Endothelial cell of umbilical vein (primary cell): ENCODE data around the gene MATCAP1. TPM values are rescaled to one million over a fixed set of nuclear protein-coding genes. Genes with fewer than 3 reads are reported as not detected.

ENCODE experiments used
- BruUV-seq: library from RNA; stranded (reverse); fragments of 400-500 nt; replicated peaks from 2 replicates; lab custom pipeline; 2021; lab: Mats Ljungman, UMichigan
- CTCF ChIA-PET: fragments of 300-600, 350-600 bp; sonication (Branson Sonifier 250); formaldehyde crosslinking; loops from one replicate; lab custom pipeline; 2021; ENCODE audit warnings: antibody characterized with exemption, inconsistent platforms; lab: Charles Lee
- POLR2A ChIA-PET: fragments of 300-600, 350-600 bp; sonication (Branson Sonifier 250); formaldehyde crosslinking; loops from one replicate; lab custom pipeline; 2021; ENCODE audit warnings: antibody characterized with exemption, inconsistent platforms; lab: Charles Lee
- DNase-seq: peaks from one replicate; pipeline ENCODE4 v3.0.0-alpha.2; 2011; ENCODE audit warnings: low read depth, low spot score
- FAIRE-seq: peaks from 2 replicates; lab custom pipeline; 2011; peaks lifted over from hg19 to GRCh38; lab: Jason Lieb, UNC
- H2AFZ ChIP-seq: 2 replicates; pipeline ENCODE4 v1.6.0; 2012; ENCODE audit warnings: low read depth, low read length, control low read depth, inconsistent platforms
- H3K27ac ChIP-seq: 2 replicates; pipeline ENCODE4 v1.5.1; 2011; ENCODE audit warnings: low read depth, mild to moderate bottlenecking, control low read depth, low read length, moderate library complexity; ENCODE audit not compliant: insufficient read depth
- H3K27me3 ChIP-seq, 2 experiments: 2 replicates each; pipeline versions ENCODE4 v1.6.0 to v1.6.1; 2011; ENCODE audit warnings: low read length in 2 of 2, mixed read lengths in 1 of 2; ENCODE audit not compliant: control insufficient read depth in 2 of 2, insufficient read depth in 2 of 2
- H3K36me3 ChIP-seq, 2 experiments: 2 replicates in 1 of 2; 3 replicates in 1 of 2; pipeline ENCODE4 v1.5.1; 2011; ENCODE audit warnings: low read length in 2 of 2, mild to moderate bottlenecking in 1 of 2, moderate library complexity in 1 of 2; ENCODE audit not compliant: control insufficient read depth in 2 of 2, insufficient read depth in 2 of 2; ENCODE audit errors: extremely low read depth in 1 of 2
- H3K4me1 ChIP-seq: 3 replicates; pipeline ENCODE4 v1.5.1; 2011; ENCODE audit warnings: mild to moderate bottlenecking, low read length; ENCODE audit not compliant: control insufficient read depth, insufficient read depth; ENCODE audit errors: extremely low read depth
- H3K4me2 ChIP-seq: 2 replicates; pipeline ENCODE4 v1.6.1; 2011; ENCODE audit warnings: low read length, control low read depth, mixed read lengths; ENCODE audit not compliant: insufficient read depth
- H3K4me3 ChIP-seq, 3 experiments: fragments of 200-600 bp in 1 of 3; sonication (generic), shearing (Covaris generic) in 1 of 3; replicated peaks in 1 of 3; 2 replicates each; pipeline ENCODE4 v1.5.1; 2011 to 2016; ENCODE audit warnings: control low read depth in 3 of 3, low read length in 3 of 3, mild to moderate bottlenecking in 2 of 3, inconsistent platforms in 1 of 3, low read depth in 1 of 3, moderate library complexity in 1 of 3; ENCODE audit not compliant: insufficient read depth in 1 of 3
- H3K79me2 ChIP-seq: 2 replicates; pipeline ENCODE4 v1.6.0; 2012; ENCODE audit warnings: low read length, inconsistent platforms; ENCODE audit not compliant: control insufficient read depth, insufficient read depth
- H3K9ac ChIP-seq: replicated peaks from 2 replicates; pipeline ENCODE3; 2011; ENCODE audit warnings: low read length, control low read depth; ENCODE audit not compliant: insufficient read depth; ENCODE audit errors: extremely low read depth
- H3K9me1 ChIP-seq: replicated peaks from 3 replicates; pipeline ENCODE4 v1.6.0; 2011; ENCODE audit warnings: mild to moderate bottlenecking, low read length; ENCODE audit not compliant: control insufficient read depth, insufficient read depth; ENCODE audit errors: extremely low read depth
- H3K9me3 ChIP-seq: replicated peaks from 2 replicates; pipeline ENCODE4 v1.5.1; 2012; ENCODE audit warnings: low read length, inconsistent platforms; ENCODE audit not compliant: control insufficient read depth, insufficient read depth
- H4K20me1 ChIP-seq: replicated peaks from 2 replicates; pipeline ENCODE3; 2011; ENCODE audit warnings: mild to moderate bottlenecking, low read length; ENCODE audit not compliant: control insufficient read depth, insufficient read depth; ENCODE audit errors: extremely low read depth
- EZH2 ChIP-seq: IDR thresholded peaks from 2 replicates; pipeline ENCODE4 v1.6.1; 2012; ENCODE audit warnings: borderline replicate concordance, low read depth, mild to moderate bottlenecking, moderate library complexity, low read length, inconsistent platforms; ENCODE audit not compliant: severe bottlenecking
- FOS ChIP-seq: IDR thresholded peaks from 2 replicates; pipeline ENCODE4 v1.6.1; 2011; ENCODE audit warnings: mild to moderate bottlenecking, low read length, moderate library complexity, borderline replicate concordance; ENCODE audit not compliant: insufficient read depth
- GATA2 ChIP-seq: IDR thresholded peaks from 2 replicates; pipeline ENCODE4 v1.7.0; 2011; ENCODE audit warnings: low read depth, mild to moderate bottlenecking, moderate library complexity, mixed read lengths, low read length; ENCODE audit not compliant: insufficient read length, insufficient read depth
- JUN ChIP-seq: IDR thresholded peaks from 2 replicates; pipeline ENCODE4 v1.6.1; 2011; ENCODE audit warnings: borderline replicate concordance, low read depth; ENCODE audit not compliant: insufficient read length, insufficient read depth
- MYC ChIP-seq: IDR thresholded peaks from one replicate; pipeline ENCODE4 v1.6.1; 2011; ENCODE audit warnings: mild to moderate bottlenecking, low read depth, low read length
- POLR2A ChIP-seq: IDR thresholded peaks from 2 replicates; pipeline ENCODE4 v1.6.1; 2012; ENCODE audit warnings: low read depth, mild to moderate bottlenecking, control low read depth, low read length
- POLR2AphosphoS5 ChIP-seq: IDR thresholded peaks from 2 replicates; pipeline ENCODE4 v1.6.1; 2012; ENCODE audit warnings: low read depth, mild to moderate bottlenecking, control low read depth, low read length, moderate library complexity; ENCODE audit not compliant: insufficient read depth
- dilution Hi-C: fragments of 300-500 bp; cut with MboI; formaldehyde crosslinking; loops from one replicate; pipeline ENCODE4 v1.15.0; 2019; ENCODE audit warnings: low sequenced_read_pairs; ENCODE audit not compliant: extremely low pct_ligation_motif_present
- intact Hi-C: fragments of 100-400 bp; cut with micrococcal nuclease; formaldehyde crosslinking; loops from one replicate; pipeline ENCODE4 v1.10.0; 2022
- polyA plus RNA-seq, 4 experiments: library from polyadenylated mRNA; depleted of rRNA in 3 of 4; stranded (reverse) in 3 of 4; unstranded in 1 of 4; fragments of >200 nt; gene quantifications; 2 replicates each; pipeline versions ENCODE4 v1.2.1 to v1.2.3, GENCODE V29; 2011 to 2012; ENCODE audit warnings: missing spikeins in 1 of 4
- total RNA-seq: library from RNA; stranded (reverse); gene quantifications from 2 replicates; pipeline ENCODE4 v1.2.3, GENCODE V29; 2021
- TF ChIP-seq, protein P1 (sequence below): IDR thresholded peaks from 2 replicates; pipeline ENCODE4 v1.6.1; 2011; ENCODE audit not compliant: insufficient read depth, insufficient read length
- TF ChIP-seq, protein P2 (sequence below), 2 donors: IDR thresholded peaks; 1 replicate in 1 of 2; 2 replicates in 1 of 2; pipeline ENCODE4 v1.5.1; 2011; ENCODE audit warnings: low read length in 2 of 2, mild to moderate bottlenecking in 2 of 2, moderate library complexity in 2 of 2, control low read depth in 1 of 2, inconsistent platforms in 1 of 2, low read depth in 1 of 2; ENCODE audit not compliant: insufficient read depth in 1 of 2; ENCODE audit errors: extremely low read depth in 1 of 2

MATCAP1 gene
- total and polyA plus RNA-seq, 2 donors (not counting 3 experiments of a cell fraction or from before 2014, with no cell fraction given), result 44.5 to 53.3 TPM

DNA sequence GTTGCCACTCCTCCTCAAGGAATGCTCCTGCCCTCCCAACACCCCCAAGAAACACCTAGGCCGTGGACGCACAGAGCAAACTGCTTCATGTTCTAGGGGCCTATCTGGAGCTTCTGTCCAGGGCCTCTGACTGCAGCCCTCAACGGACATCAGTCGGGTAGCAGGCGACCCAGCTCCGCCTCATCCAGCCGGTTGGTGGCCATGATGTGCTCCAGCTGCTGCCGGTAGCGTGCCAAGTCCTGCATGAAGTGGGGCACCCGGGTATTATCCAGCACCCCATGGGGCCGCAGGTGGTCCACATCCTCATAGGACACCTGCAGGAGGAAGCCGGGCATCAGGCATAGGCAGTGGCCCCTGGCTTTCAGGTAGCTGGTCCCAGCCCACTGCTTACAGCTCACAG, 7.1 kb downstream of the MATCAP1 start:
- BruUV-seq, result no TSS peak
- Histone ChIP-seq H3K36me3 (no peaks in the 10 kb centered on the region), H3K27ac (no peak overlapping the region), H3K9me1 (no peaks in the 10 kb centered on the region), H2AFZ (no peak overlapping the region), H3K4me3 (no peak overlapping the region), H3K27me3 (no peaks in the 10 kb centered on the region), H4K20me1 (no peaks in the 10 kb centered on the region), H3K4me2 (no peak overlapping the region), H3K9ac (no peak overlapping the region), H3K79me2 (no peaks in the 10 kb centered on the region), H3K4me1 (peaks cover 23% of the 10 kb centered on the region), H3K9me3 (no peaks in the 10 kb centered on the region)
- CTCF ChIA-PET, result interaction anchor here (1.0 to 1.9 kb wide), 4 partner anchors 9 to 223 kb away, joined by 3 to 9 read pairs (median 4); no protein-coding TSS in a partner anchor
- FAIRE-seq (no peak), DNase-seq (no peak)
- POLR2A ChIA-PET, result no interaction called here
- TF ChIP-seq POLR2A, result no peak
- no peak for TF ChIP-seq GATA2
- TF ChIP-seq POLR2AphosphoS5, result no peak
- no peak for TF ChIP-seq JUN
- TF ChIP-seq EZH2, result no peak
- TF ChIP-seq, protein P1, sequence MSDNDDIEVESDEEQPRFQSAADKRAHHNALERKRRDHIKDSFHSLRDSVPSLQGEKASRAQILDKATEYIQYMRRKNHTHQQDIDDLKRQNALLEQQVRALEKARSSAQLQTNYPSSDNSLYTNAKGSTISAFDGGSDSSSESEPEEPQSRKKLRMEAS, result no peak
- TF ChIP-seq FOS, result no peak
- TF ChIP-seq, protein P2, sequence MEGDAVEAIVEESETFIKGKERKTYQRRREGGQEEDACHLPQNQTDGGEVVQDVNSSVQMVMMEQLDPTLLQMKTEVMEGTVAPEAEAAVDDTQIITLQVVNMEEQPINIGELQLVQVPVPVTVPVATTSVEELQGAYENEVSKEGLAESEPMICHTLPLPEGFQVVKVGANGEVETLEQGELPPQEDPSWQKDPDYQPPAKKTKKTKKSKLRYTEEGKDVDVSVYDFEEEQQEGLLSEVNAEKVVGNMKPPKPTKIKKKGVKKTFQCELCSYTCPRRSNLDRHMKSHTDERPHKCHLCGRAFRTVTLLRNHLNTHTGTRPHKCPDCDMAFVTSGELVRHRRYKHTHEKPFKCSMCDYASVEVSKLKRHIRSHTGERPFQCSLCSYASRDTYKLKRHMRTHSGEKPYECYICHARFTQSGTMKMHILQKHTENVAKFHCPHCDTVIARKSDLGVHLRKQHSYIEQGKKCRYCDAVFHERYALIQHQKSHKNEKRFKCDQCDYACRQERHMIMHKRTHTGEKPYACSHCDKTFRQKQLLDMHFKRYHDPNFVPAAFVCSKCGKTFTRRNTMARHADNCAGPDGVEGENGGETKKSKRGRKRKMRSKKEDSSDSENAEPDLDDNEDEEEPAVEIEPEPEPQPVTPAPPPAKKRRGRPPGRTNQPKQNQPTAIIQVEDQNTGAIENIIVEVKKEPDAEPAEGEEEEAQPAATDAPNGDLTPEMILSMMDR (IDR thresholded peaks at IDR 0.05; ENCODE audit: extremely low read depth in 1 of 2, insufficient read depth in 1 of 2, low read depth in 1 of 2, low read length in 2 of 2), result no peak
- no peak for TF ChIP-seq MYC
- dilution Hi-C loops, result no loop called here
- intact Hi-C loops, result no loop called here
